Renal pelvis (tissue), 4 donors: Measurements from ENCODE around the gene GRIN2A. TPM values are rescaled to one million over a fixed set of nuclear protein-coding genes. Genes with fewer than 3 reads are reported as not detected.
"Not testable (repeated sequence)": the region's sequence is repeated elsewhere in the genome, so short reads cannot be mapped to it uniquely, and the experiment has no call there.

Experiments used
- DNase-seq: peaks from one replicate; pipeline ENCODE4 v3.0.0-alpha.2; 2013
- polyA plus RNA-seq, 3 donors: library from polyadenylated mRNA; unstranded; fragments of 120-200 nt; gene quantifications; one replicate each; pipeline ENCODE4 v1.2.1, GENCODE V29; 2013; ENCODE audit not compliant: insufficient read length in 3 of 3

GRIN2A gene
- polyA plus RNA-seq, 3 donors: 6.5 to 7.5 (median 6.6) TPM

GRCh38 chr16:9917691-9918090, 264.5 kb downstream of the GRIN2A start:
- DNase-seq: no peak

GRCh38 chr16:9913604-9914326, 268.5 kb downstream of the GRIN2A start:
- DNase-seq: no peak

- no peak for DNase-seq
Measured at GRCh38 chr16:9911989-9912388, 270.2 kb downstream of the GRIN2A start.

- DNase-seq: no peak
Measured at GRCh38 chr16:9911231-9911630, 271.0 kb downstream of the GRIN2A start.

- DNase-seq: no peak
Measured at GRCh38 chr16:9909072-9909825, 273.0 kb downstream of the GRIN2A start.

GRCh38 chr16:9908613-9909012, 273.6 kb downstream of the GRIN2A start:
- peak; percentile 50 for DNase-seq

- no peak for DNase-seq
Measured at GRCh38 chr16:9907752-9908151, 274.5 kb downstream of the GRIN2A start.

- no peak for DNase-seq
Measured at GRCh38 chr16:9906218-9906617, 276.0 kb downstream of the GRIN2A start.

- no peak for DNase-seq
Measured at GRCh38 chr16:9904526-9904925, 277.7 kb downstream of the GRIN2A start.

GRCh38 chr16:9900576-9900975, 281.7 kb downstream of the GRIN2A start:
- no peak for DNase-seq

- no peak for DNase-seq
Measured at GRCh38 chr16:9898555-9898954, 283.7 kb downstream of the GRIN2A start.

- DNase-seq: no peak
Measured at GRCh38 chr16:9898124-9898523, 284.1 kb downstream of the GRIN2A start.

GRCh38 chr16:9895817-9896216, 286.4 kb downstream of the GRIN2A start:
- no peak for DNase-seq

- no peak for DNase-seq
Measured at GRCh38 chr16:9885876-9886275, 296.4 kb downstream of the GRIN2A start.

GRCh38 chr16:9885467-9885866, 296.8 kb downstream of the GRIN2A start:
- peak; percentile 14 for DNase-seq

- not testable (repeated sequence) for DNase-seq
Measured at GRCh38 chr16:9875981-9876380, 306.2 kb downstream of the GRIN2A start.

GRCh38 chr16:9874219-9874618, 308.0 kb downstream of the GRIN2A start:
- no peak for DNase-seq

GRCh38 chr16:9870962-9871361, 311.3 kb downstream of the GRIN2A start:
- no peak for DNase-seq

GRCh38 chr16:9869776-9870175, 312.5 kb downstream of the GRIN2A start:
- DNase-seq: no peak

- no peak for DNase-seq
Measured at GRCh38 chr16:9868606-9869149, 313.6 kb downstream of the GRIN2A start.

GRCh38 chr16:9867176-9867575, 315.1 kb downstream of the GRIN2A start:
- no peak for DNase-seq

GRCh38 chr16:9864461-9864860, 317.8 kb downstream of the GRIN2A start:
- no peak for DNase-seq

GRCh38 chr16:9862327-9862726, 319.9 kb downstream of the GRIN2A start:
- DNase-seq: no peak
